HEK293 (cell line): ENCODE results near the gene PLLP.

Source experiments
- CTCF ChIA-PET: fragments of 350-600 bp; formaldehyde crosslinking; extraction: SDS; loops from one replicate; lab custom pipeline; 2021; ENCODE audit warnings: antibody characterized with exemption; lab: Yijun Ruan, JAX
- POLR2A ChIA-PET: fragments of 300-600 bp; formaldehyde crosslinking; extraction: SDS; loops from one replicate; lab custom pipeline; 2020; ENCODE audit warnings: antibody characterized with exemption, inconsistent platforms; lab: Yijun Ruan, JAX
- H3K27ac ChIP-seq: fragments of 200-500 bp; sonication (Bioruptor generic); 2 replicates; pipeline ENCODE4 v1.5.1; 2014; ENCODE audit warnings: low read depth, low read length, control low read depth, inconsistent platforms; ENCODE audit errors: extremely low read depth
- H3K36me3 ChIP-seq, 2 experiments: fragments of 200-500 bp in 1 of 2; sonication (Bioruptor generic) in 1 of 2; 1 replicate in 1 of 2; 2 replicates in 1 of 2; pipeline ENCODE4 v1.5.1; 2014 to 2017; ENCODE audit warnings: inconsistent platforms in 2 of 2, low read length in 2 of 2; ENCODE audit not compliant: control insufficient read depth in 2 of 2, insufficient read depth in 1 of 2
- H3K4me1 ChIP-seq: fragments of 200-500 bp; sonication (Bioruptor generic); 2 replicates; pipeline ENCODE4 v1.5.1; 2014; ENCODE audit warnings: mild to moderate bottlenecking, low read length, inconsistent platforms; ENCODE audit not compliant: control insufficient read depth, insufficient read depth
- H3K4me3 ChIP-seq: 2 replicates; pipeline ENCODE4 v1.5.1; 2011; ENCODE audit warnings: low read depth, mild to moderate bottlenecking, control low read depth, low read length, moderate library complexity
- H3K9me3 ChIP-seq: fragments of 200-500 bp; sonication (Bioruptor generic); 2 replicates; pipeline ENCODE4 v1.5.1; 2014; ENCODE audit warnings: low read depth, low read length, inconsistent platforms; ENCODE audit not compliant: control insufficient read depth, insufficient read depth
- BCL11B ChIP-seq: fragments of 450-650 bp; formaldehyde crosslinking; IDR thresholded peaks from 2 replicates; pipeline ENCODE4 v1.5.1; 2016; ENCODE audit warnings: low read depth, missing biosample characterization, missing genetic modification characterization
- GLIS2 ChIP-seq: fragments of 450-650 bp; formaldehyde crosslinking; IDR thresholded peaks from 2 replicates; pipeline ENCODE4 v1.5.1; 2016; ENCODE audit warnings: missing biosample characterization, missing genetic modification characterization
- KLF10 ChIP-seq: fragments of 450-650 bp; IDR thresholded peaks from 2 replicates; pipeline ENCODE4 v1.5.1; 2018; ENCODE audit warnings: missing biosample characterization, mild to moderate bottlenecking, missing genetic modification characterization
- SCRT1 ChIP-seq: fragments of 450-650 bp; formaldehyde crosslinking; IDR thresholded peaks from 2 replicates; pipeline ENCODE4 v1.5.1; 2016; ENCODE audit warnings: missing biosample characterization, missing genetic modification characterization, borderline replicate concordance
- SETDB1 ChIP-seq: IDR thresholded peaks from one replicate; pipeline ENCODE4 v1.6.1; 2017; ENCODE audit warnings: mild to moderate bottlenecking, low read length, moderate library complexity, mixed read lengths; ENCODE audit not compliant: insufficient read length
- ZBTB21 ChIP-seq: fragments of 450-650 bp; formaldehyde crosslinking; IDR thresholded peaks from 2 replicates; pipeline ENCODE4 v1.5.1; 2017; ENCODE audit warnings: missing biosample characterization, missing genetic modification characterization
- ZBTB8A ChIP-seq: fragments of 450-650 bp; formaldehyde crosslinking; IDR thresholded peaks from 2 replicates; pipeline ENCODE4 v1.5.1; 2016; ENCODE audit warnings: missing biosample characterization, missing genetic modification characterization
- ZNF239 ChIP-seq: fragments of 450-650 bp; formaldehyde crosslinking; IDR thresholded peaks from 2 replicates; pipeline ENCODE4 v1.5.1; 2016; ENCODE audit warnings: missing biosample characterization, missing genetic modification characterization
- ZNF266 ChIP-seq: fragments of 450-650 bp; formaldehyde crosslinking; IDR thresholded peaks from 2 replicates; pipeline ENCODE4 v1.5.1; 2016; ENCODE audit warnings: missing biosample characterization, missing genetic modification characterization, low read depth
- ZNF324 ChIP-seq: fragments of 450-650 bp; formaldehyde crosslinking; IDR thresholded peaks from 2 replicates; pipeline ENCODE4 v1.5.1; 2016; ENCODE audit warnings: missing biosample characterization, missing genetic modification characterization
- ZNF521 ChIP-seq: fragments of 450-650 bp; formaldehyde crosslinking; IDR thresholded peaks from 2 replicates; pipeline ENCODE4 v1.5.1; 2017; ENCODE audit warnings: missing biosample characterization, mild to moderate bottlenecking, missing genetic modification characterization
- ZNF571 ChIP-seq: fragments of 450-650 bp; formaldehyde crosslinking; IDR thresholded peaks from 2 replicates; pipeline ENCODE4 v1.5.0; 2017; ENCODE audit warnings: missing biosample characterization, missing genetic modification characterization
- ZNF707 ChIP-seq: fragments of 450-650 bp; formaldehyde crosslinking; IDR thresholded peaks from 2 replicates; pipeline ENCODE4 v1.5.1; 2016; ENCODE audit warnings: missing biosample characterization, missing genetic modification characterization
- ZNF76 ChIP-seq: fragments of 450-650 bp; formaldehyde crosslinking; IDR thresholded peaks from 2 replicates; pipeline ENCODE4; 2016; ENCODE audit warnings: low read depth, missing biosample characterization, missing genetic modification characterization, borderline replicate concordance
- TF ChIP-seq, protein P1 (sequence below): fragments of 450-650 bp; formaldehyde crosslinking; IDR thresholded peaks from 2 replicates; pipeline ENCODE4 v1.5.1; 2016; ENCODE audit warnings: missing biosample characterization, missing genetic modification characterization
- TF ChIP-seq, protein P2 (sequence below): fragments of 450-650 bp; formaldehyde crosslinking; IDR thresholded peaks from 2 replicates; pipeline ENCODE4 v1.5.1; 2016; ENCODE audit warnings: missing biosample characterization, missing genetic modification characterization
- TF ChIP-seq, protein P3 (sequence below): fragments of 450-650 bp; formaldehyde crosslinking; IDR thresholded peaks from 2 replicates; pipeline ENCODE4 v1.5.1; 2016; ENCODE audit warnings: missing biosample characterization, missing genetic modification characterization
- TF ChIP-seq, protein P4 (sequence below): fragments of 450-650 bp; formaldehyde crosslinking; IDR thresholded peaks from 2 replicates; pipeline ENCODE4 v1.5.1; 2016; ENCODE audit warnings: missing biosample characterization, missing genetic modification characterization
- TF ChIP-seq, protein P5 (sequence below): IDR thresholded peaks from 2 replicates; pipeline ENCODE4 v1.6.1; 2011; ENCODE audit warnings: mild to moderate bottlenecking, low read depth, low read length, borderline replicate concordance

The PLLP gene

DNA sequence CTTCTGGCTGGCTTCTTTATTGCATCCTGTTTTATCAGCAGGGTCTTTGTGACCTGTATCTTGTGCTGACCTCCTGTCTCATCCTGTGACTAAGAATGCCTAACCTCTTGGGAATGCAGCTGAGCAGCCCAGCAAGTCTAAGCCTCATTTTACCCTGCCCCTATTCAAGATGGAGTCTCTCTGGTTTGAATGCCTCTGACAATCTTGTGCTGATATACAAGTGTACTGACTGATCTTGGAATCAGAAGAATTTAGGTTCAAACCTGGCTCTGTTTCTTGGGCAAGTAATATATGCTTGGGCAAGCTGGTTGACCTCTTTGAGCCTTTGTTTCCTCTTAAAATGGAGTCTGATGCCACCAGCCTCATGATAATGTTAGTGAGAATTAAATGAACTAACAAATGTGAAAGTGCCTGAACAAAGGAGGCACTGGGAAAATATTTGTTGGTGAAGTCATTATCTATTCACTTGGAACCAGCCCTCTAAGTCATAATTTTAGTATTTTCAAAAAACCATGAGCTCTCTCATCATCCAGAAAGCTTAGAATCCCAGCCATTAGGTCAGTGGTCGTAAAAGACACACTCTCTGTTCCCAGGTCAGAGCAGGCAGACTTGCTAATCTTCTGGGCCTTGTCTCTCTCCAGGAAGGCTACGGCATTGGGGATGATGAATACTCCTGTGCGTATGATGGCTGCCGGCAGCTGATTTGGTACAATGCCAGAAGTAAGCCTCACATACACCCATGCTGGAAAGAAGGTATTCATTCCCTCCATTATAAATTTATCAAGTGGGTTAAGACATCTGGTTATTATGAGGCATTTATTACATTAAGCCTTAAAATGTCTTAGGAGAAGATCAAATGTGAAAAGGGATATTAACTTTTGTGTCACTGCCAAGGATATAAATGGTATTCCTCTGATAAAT is 57.5 kb downstream of the PLLP start:
- CTCF ChIA-PET = no interaction called here

DNA sequence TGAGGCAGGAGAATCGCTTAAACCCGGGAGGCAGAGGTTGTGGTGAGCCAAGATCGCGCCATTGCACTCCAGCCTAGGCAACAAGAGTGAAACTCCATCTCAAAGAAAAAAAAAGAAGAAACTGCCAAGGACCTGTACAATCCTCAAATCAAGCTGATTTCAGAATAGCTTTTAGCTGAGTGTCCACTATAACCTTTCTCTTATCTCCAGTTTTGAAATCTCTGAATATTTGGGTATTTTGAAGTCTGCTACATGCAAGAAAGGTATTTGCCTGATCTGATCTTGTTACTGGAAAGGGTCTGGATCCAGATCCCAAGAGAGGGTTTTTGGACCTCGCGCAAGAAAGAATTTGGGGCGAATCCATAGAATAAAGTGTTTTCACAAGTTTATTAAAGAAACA is 58.5 kb downstream of the PLLP start:
- POLR2A ChIA-PET = no interaction called here
- H3K4me3 ChIP-seq = no peak overlapping the region
- peaks cover 20 to 86% of the 10 kb centered on the region in 2 experiments for H3K36me3 ChIP-seq

More for the DNA sequence above, 57.5 kb downstream of the PLLP start:
- Histone ChIP-seq H3K36me3 (peaks cover 22 to 86% of the 10 kb centered on the region in 2 experiments), H3K9me3 (no peaks in the 10 kb centered on the region), H3K4me1 (no peaks in the 10 kb centered on the region), H3K4me3 (no peak overlapping the region), H3K27ac (no peak overlapping the region)
- TF ChIP-seq SETDB1 = no peak
- no peak for TF ChIP-seq ZNF521
- TF ChIP-seq, protein P1, sequence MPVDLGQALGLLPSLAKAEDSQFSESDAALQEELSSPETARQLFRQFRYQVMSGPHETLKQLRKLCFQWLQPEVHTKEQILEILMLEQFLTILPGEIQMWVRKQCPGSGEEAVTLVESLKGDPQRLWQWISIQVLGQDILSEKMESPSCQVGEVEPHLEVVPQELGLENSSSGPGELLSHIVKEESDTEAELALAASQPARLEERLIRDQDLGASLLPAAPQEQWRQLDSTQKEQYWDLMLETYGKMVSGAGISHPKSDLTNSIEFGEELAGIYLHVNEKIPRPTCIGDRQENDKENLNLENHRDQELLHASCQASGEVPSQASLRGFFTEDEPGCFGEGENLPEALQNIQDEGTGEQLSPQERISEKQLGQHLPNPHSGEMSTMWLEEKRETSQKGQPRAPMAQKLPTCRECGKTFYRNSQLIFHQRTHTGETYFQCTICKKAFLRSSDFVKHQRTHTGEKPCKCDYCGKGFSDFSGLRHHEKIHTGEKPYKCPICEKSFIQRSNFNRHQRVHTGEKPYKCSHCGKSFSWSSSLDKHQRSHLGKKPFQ = no peak
- POLR2A ChIA-PET = no interaction called here

More for the DNA sequence above, 58.5 kb downstream of the PLLP start:
- CTCF ChIA-PET = no interaction called here
- no peaks in the 10 kb centered on the region for H3K4me1 ChIP-seq
- no peaks in the 10 kb centered on the region for H3K9me3 ChIP-seq
- TF ChIP-seq, protein P2, sequence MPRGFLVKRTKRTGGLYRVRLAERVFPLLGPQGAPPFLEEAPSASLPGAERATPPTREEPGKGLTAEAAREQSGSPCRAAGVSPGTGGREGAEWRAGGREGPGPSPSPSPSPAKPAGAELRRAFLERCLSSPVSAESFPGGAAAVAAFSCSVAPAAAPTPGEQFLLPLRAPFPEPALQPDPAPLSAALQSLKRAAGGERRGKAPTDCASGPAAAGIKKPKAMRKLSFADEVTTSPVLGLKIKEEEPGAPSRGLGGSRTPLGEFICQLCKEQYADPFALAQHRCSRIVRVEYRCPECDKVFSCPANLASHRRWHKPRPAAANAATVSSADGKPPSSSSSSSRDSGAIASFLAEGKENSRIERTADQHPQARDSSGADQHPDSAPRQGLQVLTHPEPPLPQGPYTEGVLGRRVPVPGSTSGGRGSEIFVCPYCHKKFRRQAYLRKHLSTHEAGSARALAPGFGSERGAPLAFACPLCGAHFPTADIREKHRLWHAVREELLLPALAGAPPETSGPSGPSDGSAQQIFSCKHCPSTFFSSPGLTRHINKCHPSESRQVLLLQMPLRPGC (tag by site-specific recombination) = no peak
- TF ChIP-seq, protein P3, sequence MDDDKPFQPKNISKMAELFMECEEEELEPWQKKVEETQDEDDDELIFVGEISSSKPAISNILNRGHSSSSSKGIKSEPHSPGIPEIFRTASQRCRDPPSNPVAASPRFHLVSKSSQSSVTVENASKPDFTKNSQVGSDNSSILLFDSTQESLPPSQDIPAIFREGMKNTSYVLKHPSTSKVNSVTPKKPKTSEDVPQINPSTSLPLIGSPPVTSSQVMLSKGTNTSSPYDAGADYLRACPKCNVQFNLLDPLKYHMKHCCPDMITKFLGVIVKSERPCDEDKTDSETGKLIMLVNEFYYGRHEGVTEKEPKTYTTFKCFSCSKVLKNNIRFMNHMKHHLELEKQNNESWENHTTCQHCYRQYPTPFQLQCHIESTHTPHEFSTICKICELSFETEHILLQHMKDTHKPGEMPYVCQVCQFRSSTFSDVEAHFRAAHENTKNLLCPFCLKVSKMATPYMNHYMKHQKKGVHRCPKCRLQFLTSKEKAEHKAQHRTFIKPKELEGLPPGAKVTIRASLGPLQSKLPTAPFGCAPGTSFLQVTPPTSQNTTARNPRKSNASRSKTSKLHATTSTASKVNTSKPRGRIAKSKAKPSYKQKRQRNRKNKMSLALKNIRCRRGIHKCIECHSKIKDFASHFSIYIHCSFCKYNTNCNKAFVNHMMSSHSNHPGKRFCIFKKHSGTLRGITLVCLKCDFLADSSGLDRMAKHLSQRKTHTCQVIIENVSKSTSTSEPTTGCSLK (tag by site-specific recombination) = no peak
- TF ChIP-seq, protein P4, sequence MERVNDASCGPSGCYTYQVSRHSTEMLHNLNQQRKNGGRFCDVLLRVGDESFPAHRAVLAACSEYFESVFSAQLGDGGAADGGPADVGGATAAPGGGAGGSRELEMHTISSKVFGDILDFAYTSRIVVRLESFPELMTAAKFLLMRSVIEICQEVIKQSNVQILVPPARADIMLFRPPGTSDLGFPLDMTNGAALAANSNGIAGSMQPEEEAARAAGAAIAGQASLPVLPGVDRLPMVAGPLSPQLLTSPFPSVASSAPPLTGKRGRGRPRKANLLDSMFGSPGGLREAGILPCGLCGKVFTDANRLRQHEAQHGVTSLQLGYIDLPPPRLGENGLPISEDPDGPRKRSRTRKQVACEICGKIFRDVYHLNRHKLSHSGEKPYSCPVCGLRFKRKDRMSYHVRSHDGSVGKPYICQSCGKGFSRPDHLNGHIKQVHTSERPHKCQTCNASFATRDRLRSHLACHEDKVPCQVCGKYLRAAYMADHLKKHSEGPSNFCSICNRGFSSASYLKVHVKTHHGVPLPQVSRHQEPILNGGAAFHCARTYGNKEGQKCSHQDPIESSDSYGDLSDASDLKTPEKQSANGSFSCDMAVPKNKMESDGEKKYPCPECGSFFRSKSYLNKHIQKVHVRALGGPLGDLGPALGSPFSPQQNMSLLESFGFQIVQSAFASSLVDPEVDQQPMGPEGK (tag by site-specific recombination) = no peak
- no peak for TF ChIP-seq ZBTB21 (tag by site-specific recombination)
- TF ChIP-seq KLF10 (tag by site-specific recombination) = no peak
- no peak for TF ChIP-seq ZNF707 (tag by site-specific recombination)
- TF ChIP-seq SCRT1 (tag by site-specific recombination) = no peak
- no peak for TF ChIP-seq ZNF266 (tag by site-specific recombination)
- no peak for TF ChIP-seq ZNF571
- no peak for TF ChIP-seq ZNF324
- TF ChIP-seq, protein P5, sequence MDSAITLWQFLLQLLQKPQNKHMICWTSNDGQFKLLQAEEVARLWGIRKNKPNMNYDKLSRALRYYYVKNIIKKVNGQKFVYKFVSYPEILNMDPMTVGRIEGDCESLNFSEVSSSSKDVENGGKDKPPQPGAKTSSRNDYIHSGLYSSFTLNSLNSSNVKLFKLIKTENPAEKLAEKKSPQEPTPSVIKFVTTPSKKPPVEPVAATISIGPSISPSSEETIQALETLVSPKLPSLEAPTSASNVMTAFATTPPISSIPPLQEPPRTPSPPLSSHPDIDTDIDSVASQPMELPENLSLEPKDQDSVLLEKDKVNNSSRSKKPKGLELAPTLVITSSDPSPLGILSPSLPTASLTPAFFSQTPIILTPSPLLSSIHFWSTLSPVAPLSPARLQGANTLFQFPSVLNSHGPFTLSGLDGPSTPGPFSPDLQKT = no peak
- no peak for TF ChIP-seq ZNF76 (tag by site-specific recombination)
- TF ChIP-seq BCL11B (tag by site-specific recombination) = no peak
- no peak for TF ChIP-seq ZBTB8A (tag by site-specific recombination)
- TF ChIP-seq GLIS2 (tag by site-specific recombination) = no peak
- TF ChIP-seq ZNF239 = no peak
- TF ChIP-seq, all 188 proteins: peak for 0
- no peak overlapping the region for H3K27ac ChIP-seq
